Measurements from ENCODE around the gene ADAM15. TPM values are rescaled to one million over a fixed set of nuclear protein-coding genes. Genes with fewer than 3 reads are reported as not detected.

ADAM15 gene, protein sequence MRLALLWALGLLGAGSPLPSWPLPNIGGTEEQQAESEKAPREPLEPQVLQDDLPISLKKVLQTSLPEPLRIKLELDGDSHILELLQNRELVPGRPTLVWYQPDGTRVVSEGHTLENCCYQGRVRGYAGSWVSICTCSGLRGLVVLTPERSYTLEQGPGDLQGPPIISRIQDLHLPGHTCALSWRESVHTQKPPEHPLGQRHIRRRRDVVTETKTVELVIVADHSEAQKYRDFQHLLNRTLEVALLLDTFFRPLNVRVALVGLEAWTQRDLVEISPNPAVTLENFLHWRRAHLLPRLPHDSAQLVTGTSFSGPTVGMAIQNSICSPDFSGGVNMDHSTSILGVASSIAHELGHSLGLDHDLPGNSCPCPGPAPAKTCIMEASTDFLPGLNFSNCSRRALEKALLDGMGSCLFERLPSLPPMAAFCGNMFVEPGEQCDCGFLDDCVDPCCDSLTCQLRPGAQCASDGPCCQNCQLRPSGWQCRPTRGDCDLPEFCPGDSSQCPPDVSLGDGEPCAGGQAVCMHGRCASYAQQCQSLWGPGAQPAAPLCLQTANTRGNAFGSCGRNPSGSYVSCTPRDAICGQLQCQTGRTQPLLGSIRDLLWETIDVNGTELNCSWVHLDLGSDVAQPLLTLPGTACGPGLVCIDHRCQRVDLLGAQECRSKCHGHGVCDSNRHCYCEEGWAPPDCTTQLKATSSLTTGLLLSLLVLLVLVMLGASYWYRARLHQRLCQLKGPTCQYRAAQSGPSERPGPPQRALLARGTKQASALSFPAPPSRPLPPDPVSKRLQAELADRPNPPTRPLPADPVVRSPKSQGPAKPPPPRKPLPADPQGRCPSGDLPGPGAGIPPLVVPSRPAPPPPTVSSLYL
- total RNA-seq, result 100 to 1,000 TPM in 1 of 7 donors, 10 to 100 TPM in 6; 34.8 to 149 (median 67.8) TPM
- polyA plus RNA-seq, result 10 to 100 TPM; 17.0 to 61.7 TPM
- long read RNA-seq, donor 1, transcript ADAM15-205 (20 exons, 2,732 nt), result minor isoform, 24 of 159 reads
- long read RNA-seq, donor 1, transcript ADAM15-201 (21 exons, 2,799 nt), result major isoform, 31 of 159 reads
- long read RNA-seq, donor 1, partial matches to known transcripts, result 66 of 159 reads
- long read RNA-seq, donor 1, other reads (novel, unspliced or antisense), result 35 of 159 reads
- long read RNA-seq, donor 2, partial matches to known transcripts, result 0 of 7 reads
- long read RNA-seq, donor 2, other reads (novel, unspliced or antisense), result 0 of 7 reads
- long read RNA-seq, donor 3, transcript ADAM15-201 (21 exons, 2,799 nt), result major isoform, 45 of 90 reads
- long read RNA-seq, donor 3, partial matches to known transcripts, result 12 of 90 reads
- long read RNA-seq, donor 3, other reads (novel, unspliced or antisense), result 24 of 90 reads

DNA sequence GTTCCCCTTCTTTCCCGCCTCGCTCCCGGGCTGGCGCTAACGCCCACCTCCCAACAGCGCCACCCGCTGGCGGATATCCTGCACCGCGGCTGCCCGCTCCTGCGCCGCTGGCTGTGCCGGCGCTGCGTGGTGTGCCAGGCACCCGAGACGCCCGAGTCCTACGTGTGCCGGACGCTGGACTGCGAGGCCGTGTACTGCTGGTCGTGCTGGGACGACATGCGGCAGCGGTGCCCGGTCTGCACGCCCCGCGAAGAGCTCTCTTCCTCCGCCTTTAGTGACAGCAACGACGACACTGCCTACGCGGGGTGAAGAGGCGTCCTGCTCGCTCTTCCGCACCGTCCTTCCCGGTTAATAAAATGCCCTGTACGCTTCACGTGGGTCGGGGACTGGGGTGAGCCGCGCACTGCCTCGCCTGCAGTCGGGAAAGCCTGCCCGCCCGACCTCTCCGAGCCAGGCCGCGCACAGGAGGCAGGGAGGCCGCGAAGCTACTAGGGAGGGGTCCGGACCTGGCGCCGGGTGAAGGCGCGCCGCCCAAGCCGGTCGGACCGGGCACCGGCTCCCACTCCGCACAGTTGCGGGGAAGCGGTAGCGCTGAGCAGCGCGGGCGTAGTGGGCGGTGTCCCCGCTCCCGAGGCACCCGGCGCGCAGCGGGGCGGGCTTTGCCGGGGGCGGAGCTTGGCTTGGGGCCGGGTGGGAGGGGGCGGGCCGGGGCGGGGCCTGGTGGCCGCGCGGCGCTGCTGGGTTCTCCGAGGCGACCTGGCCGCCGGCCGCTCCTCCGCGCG lies at the start of gene ADAM15:
Gene ADAM15, plus strand, starts transcription at position 757 of the 782 bp plus-strand sequence. CDS start 71 bp downstream, outside the sequence.
- TF ChIP-seq, protein P1, sequence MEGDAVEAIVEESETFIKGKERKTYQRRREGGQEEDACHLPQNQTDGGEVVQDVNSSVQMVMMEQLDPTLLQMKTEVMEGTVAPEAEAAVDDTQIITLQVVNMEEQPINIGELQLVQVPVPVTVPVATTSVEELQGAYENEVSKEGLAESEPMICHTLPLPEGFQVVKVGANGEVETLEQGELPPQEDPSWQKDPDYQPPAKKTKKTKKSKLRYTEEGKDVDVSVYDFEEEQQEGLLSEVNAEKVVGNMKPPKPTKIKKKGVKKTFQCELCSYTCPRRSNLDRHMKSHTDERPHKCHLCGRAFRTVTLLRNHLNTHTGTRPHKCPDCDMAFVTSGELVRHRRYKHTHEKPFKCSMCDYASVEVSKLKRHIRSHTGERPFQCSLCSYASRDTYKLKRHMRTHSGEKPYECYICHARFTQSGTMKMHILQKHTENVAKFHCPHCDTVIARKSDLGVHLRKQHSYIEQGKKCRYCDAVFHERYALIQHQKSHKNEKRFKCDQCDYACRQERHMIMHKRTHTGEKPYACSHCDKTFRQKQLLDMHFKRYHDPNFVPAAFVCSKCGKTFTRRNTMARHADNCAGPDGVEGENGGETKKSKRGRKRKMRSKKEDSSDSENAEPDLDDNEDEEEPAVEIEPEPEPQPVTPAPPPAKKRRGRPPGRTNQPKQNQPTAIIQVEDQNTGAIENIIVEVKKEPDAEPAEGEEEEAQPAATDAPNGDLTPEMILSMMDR (IDR thresholded peaks at IDR 0.05), result peak; percentile 40 to 91 (median 78)
- no peak for TF ChIP-seq POLR2A (IDR thresholded peaks at IDR 0.05)
- Histone ChIP-seq H3K9me3 (no peaks in the 10 kb centered on the region), H3K36me3 (no peaks in the 10 kb centered on the region), H3K4me3 (peak within 1 kb of the TSS; percentile 82), H3K27ac (peak within 1 kb of the TSS; percentile 33 to 81), H3K27me3 (no peaks in the 10 kb centered on the region), H3K4me1 (ENCODE audit: insufficient read depth) (peaks cover 6% of the 10 kb centered on the region)
- intact Hi-C loops (cut with DNase I), result loop anchor here in 3 of 4 donors (5.0 to 10.0 kb wide), 4 partner anchors 33 to 486 kb away; partner anchors contain the start of genes CHRNB2 (in 1 of the 3), CKS1B (in 1 of the 3) and SHC1 (in 1 of the 3)
- DNase-seq, result peak; percentile 73 to 87 (median 84)
- 0 to 1% (median 1%) methylated on average over 36 to 95 of the region's 99 CpGs for WGBS, 3 donors

DNA sequence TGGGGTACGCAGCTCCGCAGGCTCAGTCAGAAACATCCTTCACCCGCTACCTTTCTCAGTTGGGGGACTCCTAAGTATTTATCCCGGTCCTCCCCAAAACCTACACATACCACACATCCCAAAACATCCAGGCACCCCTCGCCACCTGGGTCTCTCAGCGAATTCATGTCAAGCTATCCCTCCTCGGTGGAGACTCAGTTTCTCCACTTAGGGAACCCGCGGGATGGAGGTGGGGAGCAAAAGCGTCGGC lies 49.8 kb upstream of the ADAM15 start:
- H3K4me3 ChIP-seq, result peak overlapping the region; percentile 82
- H3K9me3 ChIP-seq, result no peaks in the 10 kb centered on the region
- no peaks in the 10 kb centered on the region for H3K36me3 ChIP-seq
- no peaks in the 10 kb centered on the region for H3K27me3 ChIP-seq
- DNase-seq, result no peak
- peaks cover 11% of the 10 kb centered on the region for H3K4me1 ChIP-seq (ENCODE audit: insufficient read depth)
- WGBS, 3 donors, result 0 to 2% (median 1%) methylated on average over 11 of the region's 11 CpGs
- intact Hi-C loops (cut with DNase I), result loop anchor here in 3 of 4 donors (2.0 to 5.0 kb wide), 3 partner anchors 27 to 44 kb away; partner anchors contain the start of genes CKS1B (in 1 of the 3), PBXIP1 (in 1 of the 3) and PYGO2 (in 1 of the 3)
- H3K27ac ChIP-seq, result peak overlapping the region; percentile 94 to 95
- TF ChIP-seq, protein P1 (IDR thresholded peaks at IDR 0.05), result no peak
- no peak for TF ChIP-seq POLR2A (IDR thresholded peaks at IDR 0.05)
- TF ChIP-seq EP300 (IDR thresholded peaks at IDR 0.05), result no peak

DNA sequence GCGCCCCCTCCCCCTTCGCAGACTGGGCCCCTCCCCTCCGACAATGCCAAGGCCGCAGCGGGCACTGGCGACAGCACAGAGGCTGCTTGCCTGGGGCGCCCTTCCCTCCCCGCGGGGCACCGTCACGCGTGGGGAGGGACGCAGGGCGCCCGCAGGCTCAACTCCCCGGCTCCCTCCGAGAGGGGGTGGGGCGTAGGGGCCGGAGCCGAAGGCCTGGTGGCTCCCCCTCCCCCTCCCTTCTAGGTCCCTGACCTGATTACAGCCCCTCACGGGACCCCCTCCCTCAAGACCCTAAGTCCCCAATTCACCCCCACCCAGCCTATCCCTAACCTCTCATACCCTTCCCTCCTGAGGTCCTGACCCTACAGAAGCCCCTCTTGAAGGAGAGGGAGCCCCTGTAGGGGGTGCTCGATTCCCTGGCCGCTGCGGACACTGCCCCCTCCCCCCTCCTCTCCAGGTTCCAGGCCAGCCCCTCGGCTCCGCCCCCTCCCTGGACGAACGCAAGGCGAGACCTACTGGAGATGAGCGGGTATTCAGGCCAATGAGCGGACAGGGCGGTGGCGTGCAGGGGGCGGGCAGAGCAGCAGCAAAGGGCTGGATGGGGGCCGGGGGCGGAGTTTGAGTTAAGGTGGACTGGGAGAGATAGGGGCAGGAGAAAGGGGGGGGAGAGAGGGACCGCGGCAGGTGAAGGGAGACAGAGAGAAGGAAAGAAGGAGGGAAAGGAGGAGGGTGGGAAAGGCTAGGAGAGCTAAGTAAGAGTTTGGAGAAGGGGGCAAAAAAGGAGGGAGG lies 49.2 kb upstream of the ADAM15 start:
- peaks cover 11% of the 10 kb centered on the region for H3K4me1 ChIP-seq (ENCODE audit: insufficient read depth)
- no peaks in the 10 kb centered on the region for H3K36me3 ChIP-seq
- peak overlapping the region; percentile 82 for H3K4me3 ChIP-seq
- peak; percentile 99 to 100 (median 100) for DNase-seq
- WGBS, 3 donors, result 1 to 2% (median 1%) methylated on average over 31 to 38 of the region's 38 CpGs
- no peaks in the 10 kb centered on the region for H3K9me3 ChIP-seq
- intact Hi-C loops (cut with DNase I), result loop anchor here in 3 of 4 donors (2.0 to 5.0 kb wide), 3 partner anchors 27 to 45 kb away; partner anchors contain the start of genes CKS1B (in 1 of the 3), PBXIP1 (in 1 of the 3) and PYGO2 (in 1 of the 3)
- no peaks in the 10 kb centered on the region for H3K27me3 ChIP-seq
- H3K27ac ChIP-seq, result peak overlapping the region; percentile 94 to 95
- TF ChIP-seq EP300 (IDR thresholded peaks at IDR 0.05) (no peak), POLR2A (IDR thresholded peaks at IDR 0.05) (peak; percentile 92)
- TF ChIP-seq, protein P1 (IDR thresholded peaks at IDR 0.05), result peak in 2 of 3 donors; percentile 48 to 58
